Loucy (cell line): ENCODE measurements around the gene PDE11A.

ENCODE experiments used
- H2AFZ ChIP-seq: fragments of 200-600 bp; sonication (generic); 2 replicates; pipeline ENCODE4 v1.6.0; 2016; ENCODE audit warnings: antibody characterized with exemption, mild to moderate bottlenecking, low read length, moderate library complexity
- H3F3A ChIP-seq: fragments of 200-600 bp; 2 replicates; pipeline ENCODE4 v1.6.0; 2016; ENCODE audit warnings: antibody characterized with exemption, low read depth, mild to moderate bottlenecking
- H3K27me3 ChIP-seq: fragments of 200-600 bp; sonication (generic); 2 replicates; pipeline ENCODE4 v1.6.1; 2014; ENCODE audit warnings: low read length, mild to moderate bottlenecking; ENCODE audit not compliant: insufficient read depth, poor library complexity, severe bottlenecking
- H3K36me3 ChIP-seq: fragments of 200-600 bp; sonication (generic); 2 replicates; pipeline ENCODE4 v1.6.1; 2016; ENCODE audit warnings: low read length; ENCODE audit not compliant: insufficient read depth
- H3K4me1 ChIP-seq: fragments of 200-600 bp; sonication (generic); 2 replicates; pipeline ENCODE4 v1.5.1; 2014; ENCODE audit warnings: low read length, mild to moderate bottlenecking; ENCODE audit not compliant: insufficient read depth, poor library complexity, severe bottlenecking
- H3K4me2 ChIP-seq: fragments of 200-600 bp; sonication (generic); 2 replicates; pipeline ENCODE4 v1.6.0; 2014; ENCODE audit warnings: antibody characterized with exemption, low read length, low read depth, mild to moderate bottlenecking; ENCODE audit not compliant: poor library complexity, severe bottlenecking
- H3K4me3 ChIP-seq: fragments of 200-600 bp; sonication (generic); 2 replicates; pipeline ENCODE4 v1.5.1; 2014; ENCODE audit warnings: low read length, mild to moderate bottlenecking, mixed read lengths; ENCODE audit not compliant: poor library complexity, severe bottlenecking
- H3K79me2 ChIP-seq: fragments of 200-600 bp; sonication (generic); 2 replicates; pipeline ENCODE4 v1.6.1; 2014; ENCODE audit warnings: low read length; ENCODE audit not compliant: insufficient read depth
- H3K9ac ChIP-seq: fragments of 200-600 bp; sonication (generic); 2 replicates; pipeline ENCODE4 v1.6.0; 2014; ENCODE audit warnings: mild to moderate bottlenecking, low read depth, low read length, moderate library complexity; ENCODE audit not compliant: poor library complexity, severe bottlenecking
- H3K9me2 ChIP-seq: fragments of 200-600 bp; sonication (generic); replicated peaks from 2 replicates; pipeline ENCODE4 v1.6.1; 2016; ENCODE audit warnings: low read depth, low read length, mixed read lengths
- H3K9me3 ChIP-seq: fragments of 200-600 bp; sonication (generic); 2 replicates; pipeline ENCODE4 v1.6.1; 2014; ENCODE audit warnings: mild to moderate bottlenecking, antibody characterized with exemption, low read length, low read depth; ENCODE audit not compliant: insufficient read depth
- H4K20me1 ChIP-seq: fragments of 200-600 bp; sonication (generic); 2 replicates; pipeline ENCODE4 v1.6.0; 2014; ENCODE audit warnings: antibody characterized with exemption, low read length, mild to moderate bottlenecking; ENCODE audit not compliant: insufficient read depth, poor library complexity, severe bottlenecking
- EZH2phosphoT487 ChIP-seq: fragments of 200-600 bp; IDR thresholded peaks from 2 replicates; pipeline ENCODE4 v1.6.1; 2018; ENCODE audit warnings: antibody characterized with exemption, mild to moderate bottlenecking, moderate library complexity, borderline replicate concordance
- TF ChIP-seq, protein P1 (sequence below): fragments of 200-600 bp; sonication (generic); conservative IDR thresholded peaks from 2 replicates; pipeline ENCODE4 v1.5.1; 2014; ENCODE audit warnings: mild to moderate bottlenecking, antibody characterized with exemption, low read length

Gene PDE11A

DNA sequence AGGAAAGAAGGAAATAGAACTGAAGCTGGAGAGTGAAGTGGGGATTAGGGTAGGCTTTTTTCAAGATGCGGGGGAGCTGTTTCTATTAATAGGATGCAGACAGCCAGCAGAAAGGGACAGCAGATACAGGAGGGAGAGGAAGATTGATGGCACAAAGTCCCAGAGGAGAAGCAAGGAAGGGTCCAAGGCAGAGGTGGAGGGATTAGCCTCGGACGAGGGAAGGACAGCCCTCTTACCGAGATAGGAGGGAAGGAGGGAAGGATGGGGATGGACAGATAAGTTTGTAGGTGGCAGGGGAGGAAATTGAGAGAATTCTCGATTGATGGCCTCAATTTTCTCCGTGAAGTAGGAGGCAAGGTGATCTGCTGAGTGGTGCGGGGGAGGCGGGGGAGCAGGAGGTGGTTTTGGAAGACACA lies 362.6 kb downstream of the PDE11A start:
- H3K36me3 ChIP-seq: no peaks in the 10 kb centered on the region; the same call in 1 of the 2 replicates
- no peaks in the 10 kb centered on the region for H4K20me1 ChIP-seq
- no peak overlapping the region for H3K9ac ChIP-seq
- no peaks in the 10 kb centered on the region for H3F3A ChIP-seq
- H3K9me2 ChIP-seq: no peaks in the 10 kb centered on the region
- H2AFZ ChIP-seq: no peak overlapping the region
- H3K9me3 ChIP-seq: no peaks in the 10 kb centered on the region
- H3K79me2 ChIP-seq: no peaks in the 10 kb centered on the region
- no peaks in the 10 kb centered on the region for H3K27me3 ChIP-seq
- H3K4me2 ChIP-seq: no peak overlapping the region
- TF ChIP-seq EZH2phosphoT487: no peak
- TF ChIP-seq, protein P1, sequence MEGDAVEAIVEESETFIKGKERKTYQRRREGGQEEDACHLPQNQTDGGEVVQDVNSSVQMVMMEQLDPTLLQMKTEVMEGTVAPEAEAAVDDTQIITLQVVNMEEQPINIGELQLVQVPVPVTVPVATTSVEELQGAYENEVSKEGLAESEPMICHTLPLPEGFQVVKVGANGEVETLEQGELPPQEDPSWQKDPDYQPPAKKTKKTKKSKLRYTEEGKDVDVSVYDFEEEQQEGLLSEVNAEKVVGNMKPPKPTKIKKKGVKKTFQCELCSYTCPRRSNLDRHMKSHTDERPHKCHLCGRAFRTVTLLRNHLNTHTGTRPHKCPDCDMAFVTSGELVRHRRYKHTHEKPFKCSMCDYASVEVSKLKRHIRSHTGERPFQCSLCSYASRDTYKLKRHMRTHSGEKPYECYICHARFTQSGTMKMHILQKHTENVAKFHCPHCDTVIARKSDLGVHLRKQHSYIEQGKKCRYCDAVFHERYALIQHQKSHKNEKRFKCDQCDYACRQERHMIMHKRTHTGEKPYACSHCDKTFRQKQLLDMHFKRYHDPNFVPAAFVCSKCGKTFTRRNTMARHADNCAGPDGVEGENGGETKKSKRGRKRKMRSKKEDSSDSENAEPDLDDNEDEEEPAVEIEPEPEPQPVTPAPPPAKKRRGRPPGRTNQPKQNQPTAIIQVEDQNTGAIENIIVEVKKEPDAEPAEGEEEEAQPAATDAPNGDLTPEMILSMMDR: no peak
- no peak overlapping the region for H3K4me3 ChIP-seq
- H3K4me1 ChIP-seq: no peaks in the 10 kb centered on the region

DNA sequence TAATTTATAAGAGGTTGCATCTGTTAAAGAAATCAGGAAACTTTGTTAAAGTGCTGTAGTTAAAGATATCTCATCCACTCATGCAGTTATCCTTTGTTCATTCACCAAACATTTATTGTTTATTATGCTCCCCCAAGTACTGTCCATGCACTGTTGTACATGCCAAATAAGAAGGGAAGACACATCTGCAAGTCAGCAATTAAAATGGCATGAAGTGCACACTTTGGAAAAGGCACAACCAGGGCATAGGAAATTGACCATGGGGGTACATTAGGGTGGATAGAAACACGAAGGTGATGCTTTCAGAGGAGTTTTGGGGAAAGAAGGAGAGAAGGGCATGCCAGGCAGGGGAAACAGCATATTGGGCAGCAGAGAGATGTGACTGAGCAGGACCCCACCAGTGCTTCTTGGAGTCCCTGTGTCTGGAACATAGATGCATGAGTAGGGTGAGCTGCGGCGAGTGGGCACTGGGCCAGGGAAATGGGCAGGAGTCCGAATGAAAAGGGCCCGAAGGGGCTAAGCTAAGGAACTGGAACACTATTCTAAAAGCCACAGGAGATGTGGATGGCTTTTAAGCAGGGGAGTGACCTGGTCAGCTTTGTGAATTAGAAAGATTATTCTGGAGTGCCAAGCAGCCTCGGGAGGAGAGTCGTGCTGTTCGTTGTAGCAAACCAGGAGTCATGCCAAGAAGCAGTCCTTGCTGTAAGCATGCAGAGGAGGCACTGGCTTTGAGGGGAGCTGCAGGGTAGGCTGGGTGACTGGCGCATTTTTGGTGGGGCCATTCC lies 363.7 kb downstream of the PDE11A start:
- no peaks in the 10 kb centered on the region for H3K4me1 ChIP-seq
- H4K20me1 ChIP-seq: no peaks in the 10 kb centered on the region
- H3K36me3 ChIP-seq: no peaks in the 10 kb centered on the region; the same call in 1 of the 2 replicates
- no peak overlapping the region for H2AFZ ChIP-seq
- H3K9ac ChIP-seq: no peak overlapping the region
- no peaks in the 10 kb centered on the region for H3K9me2 ChIP-seq
- H3K27me3 ChIP-seq: no peaks in the 10 kb centered on the region
- H3K79me2 ChIP-seq: no peaks in the 10 kb centered on the region
- TF ChIP-seq, protein P1: no peak
- TF ChIP-seq EZH2phosphoT487: no peak
- no peak overlapping the region for H3K4me3 ChIP-seq
- H3K4me2 ChIP-seq: no peak overlapping the region
- H3F3A ChIP-seq: no peaks in the 10 kb centered on the region
- H3K9me3 ChIP-seq: no peaks in the 10 kb centered on the region

DNA sequence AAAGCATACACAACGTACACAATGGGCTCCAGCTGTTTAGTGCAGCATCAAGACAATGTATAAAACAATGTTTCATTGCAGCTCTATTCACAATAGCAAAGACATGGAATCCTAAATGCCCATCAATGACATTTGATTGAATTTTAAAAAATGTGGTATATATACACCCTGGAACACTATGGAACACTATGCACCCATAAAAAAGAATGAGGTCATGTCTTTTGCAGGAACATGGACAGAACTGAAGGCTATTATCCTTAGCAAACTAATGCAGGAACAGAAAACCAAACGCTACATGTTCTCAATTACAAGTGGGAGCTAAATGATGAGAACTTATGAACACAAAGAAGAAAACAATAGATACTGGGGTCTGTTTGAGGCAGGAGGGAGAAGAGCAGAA lies 364.5 kb downstream of the PDE11A start:
- no peak overlapping the region for H3K9ac ChIP-seq
- TF ChIP-seq, protein P1: no peak
- no peak for TF ChIP-seq EZH2phosphoT487
- no peaks in the 10 kb centered on the region for H3K9me2 ChIP-seq
- no peaks in the 10 kb centered on the region; the same call in 1 of the 2 replicates for H3K36me3 ChIP-seq
- H3K4me1 ChIP-seq: no peaks in the 10 kb centered on the region
- no peak overlapping the region for H3K4me3 ChIP-seq
- H4K20me1 ChIP-seq: no peaks in the 10 kb centered on the region
- no peaks in the 10 kb centered on the region for H3K9me3 ChIP-seq
- no peak overlapping the region for H3K4me2 ChIP-seq
- no peaks in the 10 kb centered on the region for H3F3A ChIP-seq
- no peaks in the 10 kb centered on the region for H3K79me2 ChIP-seq
- H3K27me3 ChIP-seq: no peaks in the 10 kb centered on the region
- no peak overlapping the region for H2AFZ ChIP-seq
